OCI-LY7 (cell line): ENCODE results near the gene CDKAL1.

Source experiments
- EZH2phosphoT487 ChIP-seq: fragments of 200-600 bp; sonication (generic); IDR thresholded peaks from 2 replicates; pipeline ENCODE4 v1.6.1; 2018; ENCODE audit warnings: low read depth, borderline replicate concordance, mild to moderate bottlenecking, mixed run types, antibody characterized with exemption, low read length, moderate library complexity, mixed read lengths
- TF ChIP-seq, protein P1 (sequence below): fragments of 200-600 bp; sonication (generic); conservative IDR thresholded peaks from 2 replicates; pipeline ENCODE4 v1.5.1; 2014; ENCODE audit warnings: mild to moderate bottlenecking, antibody characterized with exemption, low read length, moderate library complexity, mixed read lengths

- TF ChIP-seq, protein P1, sequence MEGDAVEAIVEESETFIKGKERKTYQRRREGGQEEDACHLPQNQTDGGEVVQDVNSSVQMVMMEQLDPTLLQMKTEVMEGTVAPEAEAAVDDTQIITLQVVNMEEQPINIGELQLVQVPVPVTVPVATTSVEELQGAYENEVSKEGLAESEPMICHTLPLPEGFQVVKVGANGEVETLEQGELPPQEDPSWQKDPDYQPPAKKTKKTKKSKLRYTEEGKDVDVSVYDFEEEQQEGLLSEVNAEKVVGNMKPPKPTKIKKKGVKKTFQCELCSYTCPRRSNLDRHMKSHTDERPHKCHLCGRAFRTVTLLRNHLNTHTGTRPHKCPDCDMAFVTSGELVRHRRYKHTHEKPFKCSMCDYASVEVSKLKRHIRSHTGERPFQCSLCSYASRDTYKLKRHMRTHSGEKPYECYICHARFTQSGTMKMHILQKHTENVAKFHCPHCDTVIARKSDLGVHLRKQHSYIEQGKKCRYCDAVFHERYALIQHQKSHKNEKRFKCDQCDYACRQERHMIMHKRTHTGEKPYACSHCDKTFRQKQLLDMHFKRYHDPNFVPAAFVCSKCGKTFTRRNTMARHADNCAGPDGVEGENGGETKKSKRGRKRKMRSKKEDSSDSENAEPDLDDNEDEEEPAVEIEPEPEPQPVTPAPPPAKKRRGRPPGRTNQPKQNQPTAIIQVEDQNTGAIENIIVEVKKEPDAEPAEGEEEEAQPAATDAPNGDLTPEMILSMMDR, result no peak
- TF ChIP-seq EZH2phosphoT487, result no peak
Observed at GRCh38 chr6:21230536-21230935, 696.3 kb downstream of the CDKAL1 start.
